ENCODE results near the gene FMN1.

GRCh38 chr15:32716915-32717425, 477.5 kb downstream of the FMN1 start:
- TF ChIP-seq CTCF (IDR thresholded peaks at IDR 0.05 in 8 of 11, conservative IDR thresholded peaks at IDR 0.05 in 3 of 11): no peak
- TF ChIP-seq POLR2A (IDR thresholded peaks at IDR 0.05): no peak
